SK-N-SH treated with all-trans-retinoic acid at 6 μM for 48 hours (cell line): ENCODE data around the gene RIC8A.

Experiments used
- BACH2 ChIP-seq: fragments of 250-450 bp; sonication (Bioruptor Pico); IDR thresholded peaks from 2 replicates; pipeline ENCODE4 v1.9.0; 2021; ENCODE audit warnings: mild to moderate bottlenecking, borderline replicate concordance
- GLIS3 ChIP-seq: fragments of 250-450 bp; sonication (Bioruptor Pico); IDR thresholded peaks from 2 replicates; pipeline ENCODE4 v1.5.0; 2020; ENCODE audit warnings: mild to moderate bottlenecking, moderate library complexity
- RARB ChIP-seq: fragments of 250-450 bp; sonication (Bioruptor Pico); IDR thresholded peaks from 2 replicates; pipeline ENCODE4 v1.8.0; 2021; ENCODE audit warnings: mild to moderate bottlenecking, moderate library complexity
- TOX ChIP-seq: fragments of 250-450 bp; sonication (Bioruptor Pico); IDR thresholded peaks from 2 replicates; pipeline ENCODE4 v1.8.0; 2021; ENCODE audit warnings: mild to moderate bottlenecking, moderate library complexity, borderline replicate concordance
- ZC3H10 ChIP-seq: fragments of 250-450 bp; sonication (Bioruptor Pico); IDR thresholded peaks from 2 replicates; pipeline ENCODE4 v1.5.1; 2021; ENCODE audit warnings: mild to moderate bottlenecking, moderate library complexity
- ZFP3 ChIP-seq: fragments of 250-450 bp; sonication (Bioruptor Pico); IDR thresholded peaks from 2 replicates; pipeline ENCODE4 v1.5.0; 2020; ENCODE audit warnings: mild to moderate bottlenecking, moderate library complexity
- ZFP30 ChIP-seq: fragments of 450-650 bp; formaldehyde crosslinking; IDR thresholded peaks from 2 replicates; pipeline ENCODE4 v1.5.0; 2022; ENCODE audit warnings: mild to moderate bottlenecking, moderate library complexity
- TF ChIP-seq, protein P1 (sequence below): fragments of 250-450 bp; sonication (Bioruptor Pico); IDR thresholded peaks from 2 replicates; pipeline ENCODE4 v1.8.0; 2020; ENCODE audit warnings: mild to moderate bottlenecking, moderate library complexity, borderline replicate concordance
- TF ChIP-seq, protein P2 (sequence below): fragments of 250-450 bp; sonication (Bioruptor Pico); IDR thresholded peaks from 2 replicates; pipeline ENCODE4 v1.5.1; 2020; ENCODE audit warnings: low read depth, mild to moderate bottlenecking, moderate library complexity
- TF ChIP-seq, protein P3 (sequence below): fragments of 250-450 bp; sonication (Bioruptor Pico); IDR thresholded peaks from 2 replicates; pipeline ENCODE4 v1.5.0; 2020; ENCODE audit warnings: mild to moderate bottlenecking, moderate library complexity

DNA sequence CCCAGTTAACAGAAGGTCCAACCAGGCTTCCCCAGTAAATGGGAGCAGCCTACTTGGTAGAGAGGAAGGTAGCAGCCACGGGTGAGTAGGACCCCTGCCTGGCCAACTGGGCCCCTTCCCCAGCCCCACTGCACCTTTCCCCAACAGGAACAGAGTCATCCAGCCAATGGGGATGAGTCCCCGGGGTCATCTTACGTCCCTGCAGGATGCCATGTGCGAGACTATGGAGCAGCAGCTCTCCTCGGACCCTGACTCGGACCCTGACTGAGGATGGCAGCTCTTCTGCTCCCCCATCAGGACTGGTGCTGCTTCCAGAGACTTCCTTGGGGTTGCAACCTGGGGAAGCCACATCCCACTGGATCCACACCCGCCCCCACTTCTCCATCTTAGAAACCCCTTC lies 6.6 kb downstream of the RIC8A start:
- TF ChIP-seq GLIS3 (CRISPR knock-in tag) (no peak), ZFP30 (no peak), ZFP3 (CRISPR knock-in tag) (no peak), BACH2 (CRISPR knock-in tag) (no peak), TOX (CRISPR knock-in tag) (no peak), ZC3H10 (CRISPR knock-in tag) (no peak), RARB (CRISPR knock-in tag) (no peak)
- TF ChIP-seq, protein P1, sequence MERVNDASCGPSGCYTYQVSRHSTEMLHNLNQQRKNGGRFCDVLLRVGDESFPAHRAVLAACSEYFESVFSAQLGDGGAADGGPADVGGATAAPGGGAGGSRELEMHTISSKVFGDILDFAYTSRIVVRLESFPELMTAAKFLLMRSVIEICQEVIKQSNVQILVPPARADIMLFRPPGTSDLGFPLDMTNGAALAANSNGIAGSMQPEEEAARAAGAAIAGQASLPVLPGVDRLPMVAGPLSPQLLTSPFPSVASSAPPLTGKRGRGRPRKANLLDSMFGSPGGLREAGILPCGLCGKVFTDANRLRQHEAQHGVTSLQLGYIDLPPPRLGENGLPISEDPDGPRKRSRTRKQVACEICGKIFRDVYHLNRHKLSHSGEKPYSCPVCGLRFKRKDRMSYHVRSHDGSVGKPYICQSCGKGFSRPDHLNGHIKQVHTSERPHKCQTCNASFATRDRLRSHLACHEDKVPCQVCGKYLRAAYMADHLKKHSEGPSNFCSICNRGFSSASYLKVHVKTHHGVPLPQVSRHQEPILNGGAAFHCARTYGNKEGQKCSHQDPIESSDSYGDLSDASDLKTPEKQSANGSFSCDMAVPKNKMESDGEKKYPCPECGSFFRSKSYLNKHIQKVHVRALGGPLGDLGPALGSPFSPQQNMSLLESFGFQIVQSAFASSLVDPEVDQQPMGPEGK (CRISPR knock-in tag): no peak
- TF ChIP-seq, protein P2, sequence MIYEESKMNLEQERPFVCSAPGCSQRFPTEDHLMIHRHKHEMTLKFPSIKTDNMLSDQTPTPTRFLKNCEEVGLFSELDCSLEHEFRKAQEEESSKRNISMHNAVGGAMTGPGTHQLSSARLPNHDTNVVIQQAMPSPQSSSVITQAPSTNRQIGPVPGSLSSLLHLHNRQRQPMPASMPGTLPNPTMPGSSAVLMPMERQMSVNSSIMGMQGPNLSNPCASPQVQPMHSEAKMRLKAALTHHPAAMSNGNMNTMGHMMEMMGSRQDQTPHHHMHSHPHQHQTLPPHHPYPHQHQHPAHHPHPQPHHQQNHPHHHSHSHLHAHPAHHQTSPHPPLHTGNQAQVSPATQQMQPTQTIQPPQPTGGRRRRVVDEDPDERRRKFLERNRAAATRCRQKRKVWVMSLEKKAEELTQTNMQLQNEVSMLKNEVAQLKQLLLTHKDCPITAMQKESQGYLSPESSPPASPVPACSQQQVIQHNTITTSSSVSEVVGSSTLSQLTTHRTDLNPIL (CRISPR knock-in tag): no peak
- TF ChIP-seq, protein P3, sequence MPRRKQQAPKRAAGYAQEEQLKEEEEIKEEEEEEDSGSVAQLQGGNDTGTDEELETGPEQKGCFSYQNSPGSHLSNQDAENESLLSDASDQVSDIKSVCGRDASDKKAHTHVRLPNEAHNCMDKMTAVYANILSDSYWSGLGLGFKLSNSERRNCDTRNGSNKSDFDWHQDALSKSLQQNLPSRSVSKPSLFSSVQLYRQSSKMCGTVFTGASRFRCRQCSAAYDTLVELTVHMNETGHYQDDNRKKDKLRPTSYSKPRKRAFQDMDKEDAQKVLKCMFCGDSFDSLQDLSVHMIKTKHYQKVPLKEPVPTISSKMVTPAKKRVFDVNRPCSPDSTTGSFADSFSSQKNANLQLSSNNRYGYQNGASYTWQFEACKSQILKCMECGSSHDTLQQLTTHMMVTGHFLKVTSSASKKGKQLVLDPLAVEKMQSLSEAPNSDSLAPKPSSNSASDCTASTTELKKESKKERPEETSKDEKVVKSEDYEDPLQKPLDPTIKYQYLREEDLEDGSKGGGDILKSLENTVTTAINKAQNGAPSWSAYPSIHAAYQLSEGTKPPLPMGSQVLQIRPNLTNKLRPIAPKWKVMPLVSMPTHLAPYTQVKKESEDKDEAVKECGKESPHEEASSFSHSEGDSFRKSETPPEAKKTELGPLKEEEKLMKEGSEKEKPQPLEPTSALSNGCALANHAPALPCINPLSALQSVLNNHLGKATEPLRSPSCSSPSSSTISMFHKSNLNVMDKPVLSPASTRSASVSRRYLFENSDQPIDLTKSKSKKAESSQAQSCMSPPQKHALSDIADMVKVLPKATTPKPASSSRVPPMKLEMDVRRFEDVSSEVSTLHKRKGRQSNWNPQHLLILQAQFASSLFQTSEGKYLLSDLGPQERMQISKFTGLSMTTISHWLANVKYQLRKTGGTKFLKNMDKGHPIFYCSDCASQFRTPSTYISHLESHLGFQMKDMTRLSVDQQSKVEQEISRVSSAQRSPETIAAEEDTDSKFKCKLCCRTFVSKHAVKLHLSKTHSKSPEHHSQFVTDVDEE (CRISPR knock-in tag): no peak
